NCI-H82 treated with DMSO at 0.1 percent for 48 hours (cell line): ENCODE results near the gene RIN2.

Source experiments
- DNase-seq: peaks from one replicate; lab custom pipeline; 2025; ENCODE audit not compliant: unreplicated experiment; lab: John Stamatoyannopoulos, UW

RIN2 gene

GRCh38 chr20:19764207-19764606, 6.1 kb downstream of the RIN2 start:
- no peak for DNase-seq

DNA sequence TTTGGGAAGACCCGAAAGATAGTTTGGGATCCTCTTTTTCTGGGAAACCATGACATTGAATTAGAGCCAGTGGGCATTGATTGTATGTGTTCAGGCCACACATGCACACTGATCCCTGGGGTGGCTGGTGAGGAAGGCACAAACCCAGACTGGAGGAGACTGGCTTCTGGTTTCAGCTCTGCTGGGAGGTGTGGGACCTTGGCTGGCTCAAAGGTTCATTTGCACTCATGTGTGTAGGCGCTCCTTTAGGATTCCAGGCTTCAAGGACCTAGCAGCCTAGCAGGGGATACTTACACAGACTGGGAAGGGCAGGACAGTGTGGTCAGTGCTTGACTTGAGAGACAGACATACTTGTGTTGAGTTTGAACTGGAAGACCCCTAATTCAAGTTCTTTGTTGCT, 7.2 kb downstream of the RIN2 start:
- DNase-seq, result no peak

GRCh38 chr20:19765913-19766312, 7.9 kb downstream of the RIN2 start:
- DNase-seq, result peak; percentile 82

DNA sequence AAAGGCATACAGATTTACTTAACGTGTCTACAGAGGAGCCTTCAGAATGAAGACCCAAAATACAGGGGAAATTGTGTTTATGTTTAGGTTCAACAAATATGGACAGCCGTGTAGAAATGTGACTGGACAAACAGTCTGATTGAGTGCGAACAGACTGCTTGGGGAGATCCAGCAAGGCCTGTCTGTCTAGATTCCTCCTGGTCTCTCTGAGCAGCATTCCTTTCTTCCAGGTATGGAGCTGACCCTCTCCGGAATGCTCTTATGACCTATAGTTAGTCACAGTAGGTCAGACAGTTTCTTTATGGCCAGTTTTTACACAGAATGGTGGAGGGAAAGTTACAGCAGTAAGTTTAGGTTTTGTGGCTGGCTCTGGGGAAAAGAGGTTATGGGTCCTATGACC, 9.0 kb downstream of the RIN2 start:
- DNase-seq, result no peak

DNA sequence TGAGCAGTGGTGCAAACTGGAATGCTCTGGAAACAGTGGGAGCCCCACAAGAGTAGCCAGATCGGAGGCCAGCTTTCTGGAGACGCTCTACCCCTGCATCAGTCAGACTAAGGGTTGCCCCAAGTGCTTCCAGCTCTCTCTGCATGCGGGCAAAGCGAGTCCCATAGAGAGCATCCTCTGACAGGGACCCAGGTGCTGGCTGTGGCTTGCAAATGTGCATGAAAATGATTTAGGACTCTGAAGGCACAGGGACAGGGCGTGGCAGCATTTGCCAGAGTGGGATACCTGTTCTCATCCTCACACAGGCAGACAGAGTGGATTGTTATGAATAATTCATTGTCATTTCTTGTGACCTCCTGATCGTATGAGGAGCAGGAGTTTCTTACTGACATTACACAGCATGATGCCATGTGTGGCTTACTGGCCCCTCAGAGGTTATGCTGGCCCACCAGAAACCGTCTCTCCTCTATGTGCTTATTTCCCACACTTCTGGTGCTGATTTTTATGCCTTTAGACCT, 10.3 kb downstream of the RIN2 start:
- DNase-seq, result no peak

GRCh38 chr20:19769507-19769906, 11.4 kb downstream of the RIN2 start:
- no peak for DNase-seq

GRCh38 chr20:19770375-19770774, 12.3 kb downstream of the RIN2 start:
- peak; percentile 24 for DNase-seq

DNA sequence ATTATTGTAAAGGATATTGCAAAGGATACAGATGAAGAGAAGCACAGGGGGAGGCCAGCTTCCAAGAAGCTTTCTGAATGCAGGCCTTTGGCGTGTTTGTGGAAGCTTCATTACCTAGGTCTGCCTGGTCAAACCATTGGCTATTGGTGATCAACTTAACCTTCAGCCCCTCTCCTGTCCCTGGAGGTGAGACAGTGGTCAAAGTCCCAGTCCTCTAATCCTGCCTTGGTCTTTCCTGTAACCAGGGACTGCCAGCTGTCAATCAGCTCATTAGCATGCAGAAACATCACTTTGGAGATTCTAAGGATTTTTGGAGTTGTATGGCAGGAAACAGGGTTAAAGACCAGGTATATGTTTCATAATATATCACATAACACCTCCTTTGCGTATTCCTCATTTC, 13.0 kb downstream of the RIN2 start:
- DNase-seq, result peak; percentile 53

DNA sequence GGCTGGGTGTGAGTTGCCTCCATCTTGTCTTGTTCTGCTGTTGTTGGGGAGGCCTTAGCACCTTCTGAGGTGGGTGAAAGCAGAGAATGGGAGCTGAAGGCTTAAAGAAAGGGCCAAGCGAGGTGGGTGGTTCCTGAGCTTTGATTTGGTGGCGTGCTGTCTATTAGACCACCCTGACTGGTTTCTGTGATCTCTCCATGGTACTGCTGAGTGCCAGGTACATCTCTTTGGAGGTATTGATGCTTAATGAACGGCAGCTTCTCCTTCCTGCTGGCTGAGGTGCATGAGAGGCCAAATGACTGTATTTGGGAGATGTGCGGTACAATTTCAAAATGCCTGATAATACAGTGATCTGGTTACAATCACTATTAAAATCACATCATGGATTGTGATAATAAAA, 15.4 kb downstream of the RIN2 start:
- no peak for DNase-seq

- DNase-seq, result no peak
Observed at GRCh38 chr20:19774135-19774933, 16.3 kb downstream of the RIN2 start.

- DNase-seq, result no peak
Observed at GRCh38 chr20:19775353-19776253, 17.5 kb downstream of the RIN2 start.

DNA sequence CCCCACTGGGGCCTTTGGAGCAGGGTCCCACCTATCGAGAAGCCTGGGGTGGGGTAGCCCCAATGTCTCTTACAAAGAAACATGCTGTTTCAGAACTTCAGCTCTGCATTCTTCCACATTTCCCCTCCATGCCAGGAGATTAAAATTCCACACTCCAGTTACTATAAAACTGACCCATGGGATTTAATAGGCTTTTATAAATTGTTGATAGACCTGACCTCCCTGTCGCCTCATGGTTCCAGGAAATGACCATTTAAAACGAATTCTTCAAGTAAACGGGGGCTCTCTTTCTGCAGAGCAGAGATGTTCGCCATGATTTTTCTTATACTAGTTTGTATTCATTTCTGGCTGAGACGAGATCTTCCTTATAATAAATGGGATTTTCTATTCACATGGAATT, 19.3 kb downstream of the RIN2 start:
- no peak for DNase-seq

GRCh38 chr20:19777981-19778380, 19.9 kb downstream of the RIN2 start:
- DNase-seq, result no peak

- no peak for DNase-seq
Observed at GRCh38 chr20:19778404-19778803, 20.3 kb downstream of the RIN2 start.

- DNase-seq, result no peak
Observed at GRCh38 chr20:19779634-19780033, 21.6 kb downstream of the RIN2 start.

DNA sequence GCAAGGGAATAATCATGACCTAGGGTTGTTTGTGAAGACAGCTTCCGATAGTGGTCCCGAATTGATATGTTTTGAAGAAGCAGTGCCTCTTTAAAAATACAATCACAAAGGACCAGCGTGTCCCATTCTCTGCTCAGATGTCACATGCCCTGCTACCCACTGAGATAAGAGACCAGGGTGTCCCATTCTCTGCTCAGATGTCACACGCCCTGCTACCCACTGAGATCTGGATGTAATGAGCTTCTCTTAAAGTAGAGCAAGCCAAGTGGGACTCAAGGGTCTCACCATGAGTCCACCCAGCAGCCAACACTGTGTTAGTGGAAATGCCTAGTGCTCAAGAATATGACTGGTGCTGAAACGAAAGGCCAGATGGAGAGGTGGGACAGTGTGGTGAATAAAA, 22.2 kb downstream of the RIN2 start:
- DNase-seq, result no peak

GRCh38 chr20:19781235-19781634, 23.2 kb downstream of the RIN2 start:
- DNase-seq, result no peak

GRCh38 chr20:19782669-19783068, 24.6 kb downstream of the RIN2 start:
- DNase-seq, result no peak

DNA sequence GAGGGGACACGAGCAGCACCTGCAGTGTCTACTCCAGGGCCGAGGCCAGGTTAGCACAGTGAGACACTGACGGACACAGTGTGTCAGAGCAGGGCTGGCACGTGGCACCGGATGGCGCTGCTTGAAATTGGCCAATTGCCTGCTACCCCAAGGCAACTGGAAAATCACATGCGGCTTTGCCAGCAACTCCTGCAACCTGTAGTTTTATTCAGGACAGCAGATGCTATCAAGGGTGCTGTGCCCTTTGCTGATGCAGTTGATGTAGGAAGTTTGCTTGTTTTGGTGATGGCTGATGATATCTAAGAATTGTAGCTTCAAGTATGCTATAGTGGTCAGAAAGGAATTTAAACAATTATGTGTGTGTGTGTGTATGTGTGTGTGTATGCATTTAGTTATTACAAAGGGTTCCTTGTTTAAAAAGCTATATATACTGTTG, 25.9 kb downstream of the RIN2 start:
- DNase-seq, result no peak

DNA sequence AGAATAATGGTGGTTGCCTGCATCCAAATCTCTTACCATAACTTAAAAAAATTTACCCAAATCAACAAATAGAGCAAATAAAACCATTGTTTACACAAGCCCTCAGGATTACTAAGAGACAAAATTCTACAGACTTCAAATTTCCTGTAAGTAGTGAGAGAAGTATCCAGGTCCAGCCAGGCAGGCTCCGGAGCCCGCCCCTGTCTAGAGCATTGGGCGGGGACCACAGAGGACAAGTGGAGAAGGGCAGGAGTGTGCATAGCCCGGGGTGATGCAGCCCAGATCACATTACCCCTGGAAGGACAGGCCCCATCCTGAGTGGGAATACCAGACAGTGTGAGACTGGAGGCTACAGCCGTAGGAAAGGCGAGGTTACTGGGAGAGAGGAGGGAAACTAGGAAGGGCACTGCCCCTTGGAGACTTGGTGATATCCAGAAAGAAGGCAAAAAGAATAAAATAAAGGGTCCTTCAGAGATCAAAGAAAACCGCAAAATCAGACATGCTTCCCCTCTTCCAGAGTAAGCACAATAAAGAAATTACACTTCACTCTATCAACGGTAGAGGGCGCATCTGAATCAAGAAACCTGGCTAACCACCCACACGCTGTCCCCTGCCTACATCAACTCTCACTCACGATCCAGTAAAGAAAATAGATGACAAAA, 26.6 kb downstream of the RIN2 start:
- DNase-seq, result peak; percentile 78
